IMR-90 (cell line): ENCODE data around the gene VBP1. TPM values are rescaled to one million over a fixed set of nuclear protein-coding genes. Genes with fewer than 3 reads are reported as not detected.

Experiments
- ATAC-seq: fragments of 200-7000 bp; cut with Tn5 transposase; 2 replicates; pipeline ENCODE4 v1.9.1; 2020; ENCODE audit warnings: low read depth, mild to moderate bottlenecking, moderate library complexity
- BruUV-seq: library from RNA; stranded (reverse); fragments of 400-500 nt; replicated peaks from 2 replicates; lab custom pipeline; 2021; lab: Mats Ljungman, UMichigan
- CTCF ChIA-PET: fragments of 300-600 bp; formaldehyde crosslinking; extraction: SDS; loops from one replicate; lab custom pipeline; 2021; ENCODE audit warnings: antibody characterized with exemption; lab: Yijun Ruan, JAX
- POLR2A ChIA-PET: fragments of 300-600 bp; sonication (Branson Sonifier 250); formaldehyde crosslinking; loops from one replicate; lab custom pipeline; 2022; ENCODE audit warnings: antibody characterized with exemption; ENCODE audit not compliant: unreplicated experiment; lab: Charles Lee
- DNase-seq: peaks from one replicate; pipeline ENCODE4 v3.0.0; 2013
- H2AFZ ChIP-seq: replicated peaks from 2 replicates; pipeline ENCODE3; 2013; ENCODE audit warnings: low read length, mild to moderate bottlenecking; ENCODE audit not compliant: poor library complexity
- H2AK5ac ChIP-seq: 2 replicates; pipeline ENCODE4 v1.6.1; 2013; ENCODE audit warnings: low read depth, low read length, inconsistent platforms
- H2AK9ac ChIP-seq: replicated peaks from 2 replicates; pipeline ENCODE3; 2013; ENCODE audit warnings: mild to moderate bottlenecking, low read depth, low read length, moderate library complexity; ENCODE audit not compliant: poor library complexity
- H2BK120ac ChIP-seq: 2 replicates; pipeline ENCODE4 v1.6.1; 2013; ENCODE audit warnings: low read depth, low read length, inconsistent platforms
- H2BK15ac ChIP-seq: 3 replicates; pipeline ENCODE4 v1.6.1; 2013; ENCODE audit warnings: low read depth, low read length, inconsistent platforms
- H2BK20ac ChIP-seq: 2 replicates; pipeline ENCODE4 v1.6.1; 2013; ENCODE audit warnings: low read depth, mild to moderate bottlenecking, inconsistent platforms, low read length, moderate library complexity
- H2BK5ac ChIP-seq: 2 replicates; pipeline ENCODE4 v1.6.1; 2013; ENCODE audit warnings: mild to moderate bottlenecking, low read depth, low read length, inconsistent platforms; ENCODE audit not compliant: poor library complexity, severe bottlenecking
- H3K14ac ChIP-seq: replicated peaks from 2 replicates; pipeline ENCODE4 v1.6.1; 2013; ENCODE audit warnings: low read depth, low read length, inconsistent platforms
- H3K18ac ChIP-seq: 2 replicates; pipeline ENCODE4 v1.6.1; 2013; ENCODE audit warnings: low read depth, low read length, control low read depth
- H3K23ac ChIP-seq: 2 replicates; pipeline ENCODE4 v1.6.1; 2013; ENCODE audit warnings: low read depth, low read length, inconsistent platforms
- H3K27ac ChIP-seq: 2 replicates; pipeline ENCODE4 v1.5.1; 2013; ENCODE audit warnings: mild to moderate bottlenecking, control low read depth, low read length; ENCODE audit not compliant: insufficient read depth
- H3K27me3 ChIP-seq: 2 replicates; pipeline ENCODE4 v1.6.1; 2013; ENCODE audit warnings: low read length; ENCODE audit not compliant: control insufficient read depth, insufficient read depth
- H3K36me3 ChIP-seq: 2 replicates; pipeline ENCODE4 v1.6.1; 2013; ENCODE audit warnings: low read length, mixed read lengths; ENCODE audit not compliant: control insufficient read depth, insufficient read depth
- H3K4ac ChIP-seq: 2 replicates; pipeline ENCODE4 v1.6.1; 2013; ENCODE audit warnings: low read depth, low read length, inconsistent platforms
- H3K4me1 ChIP-seq: 2 replicates; pipeline ENCODE4 v1.6.1; 2013; ENCODE audit warnings: low read length, mixed read lengths; ENCODE audit not compliant: control insufficient read depth, insufficient read depth
- H3K4me2 ChIP-seq: 2 replicates; pipeline ENCODE4 v1.6.1; 2013; ENCODE audit warnings: low read depth, mild to moderate bottlenecking, control low read depth, low read length, moderate library complexity
- H3K4me3 ChIP-seq: 2 replicates; pipeline ENCODE4 v1.5.1; 2013; ENCODE audit warnings: low read depth, mild to moderate bottlenecking, control low read depth, low read length, moderate library complexity; ENCODE audit not compliant: insufficient read depth
- H3K56ac ChIP-seq: 2 replicates; pipeline ENCODE4 v1.6.1; 2013; ENCODE audit warnings: low read length, inconsistent platforms; ENCODE audit not compliant: insufficient read depth; ENCODE audit errors: extremely low read depth
- H3K79me1 ChIP-seq, 2 experiments: 2 replicates each; pipeline ENCODE4 v1.6.1; 2013; ENCODE audit warnings: low read length in 2 of 2, inconsistent platforms in 1 of 2, low read depth in 1 of 2
- H3K9ac ChIP-seq: 2 replicates; pipeline ENCODE4 v1.6.1; 2013; ENCODE audit warnings: low read depth, low read length, control low read depth
- H3K9me1 ChIP-seq: 2 replicates; pipeline ENCODE4 v1.6.1; 2013; ENCODE audit warnings: low read length, inconsistent platforms; ENCODE audit not compliant: insufficient read depth
- H3K9me3 ChIP-seq: 2 replicates; pipeline ENCODE4 v1.6.1; 2013; ENCODE audit warnings: low read length; ENCODE audit not compliant: control insufficient read depth, insufficient read depth
- H4K20me1 ChIP-seq: 2 replicates; pipeline ENCODE4 v1.6.1; 2013; ENCODE audit warnings: low read length, inconsistent platforms; ENCODE audit not compliant: insufficient read depth
- H4K5ac ChIP-seq: 2 replicates; pipeline ENCODE4 v1.6.1; 2013; ENCODE audit warnings: mild to moderate bottlenecking, low read depth, low read length, control low read depth
- H4K8ac ChIP-seq, 2 experiments: 2 replicates each; pipeline ENCODE4 v1.6.1; 2013; ENCODE audit warnings: low read depth in 2 of 2, low read length in 2 of 2, control low read depth in 1 of 2, inconsistent platforms in 1 of 2
- H4K91ac ChIP-seq: 2 replicates; pipeline ENCODE4 v1.6.1; 2013; ENCODE audit warnings: low read depth, low read length, inconsistent platforms; ENCODE audit not compliant: insufficient read depth
- BHLHE40 ChIP-seq: fragments of 150-350 bp; IDR thresholded peaks from 2 replicates; pipeline ENCODE4 v1.6.1; 2016; ENCODE audit warnings: mild to moderate bottlenecking, low read depth, low read length
- CEBPB ChIP-seq: IDR thresholded peaks from 2 replicates; pipeline ENCODE4 v1.6.1; 2012; ENCODE audit warnings: low read depth, low read length, improper control_type of control experiment
- CHD1 ChIP-seq: IDR thresholded peaks from 2 replicates; pipeline ENCODE4 v1.6.1; 2012; ENCODE audit warnings: low read depth, low read length, improper control_type of control experiment
- ELK1 ChIP-seq: fragments of 150-350 bp; IDR thresholded peaks from 2 replicates; pipeline ENCODE4 v1.6.1; 2016; ENCODE audit warnings: low read depth, mild to moderate bottlenecking, low read length, moderate library complexity, borderline replicate concordance
- MAZ ChIP-seq: IDR thresholded peaks from 2 replicates; pipeline ENCODE4 v1.6.1; 2012; ENCODE audit warnings: low read depth, mild to moderate bottlenecking, low read length, improper control_type of control experiment, moderate library complexity, borderline replicate concordance
- MXI1 ChIP-seq: IDR thresholded peaks from 2 replicates; pipeline ENCODE4 v1.6.1; 2012; ENCODE audit warnings: low read depth, mild to moderate bottlenecking, low read length, moderate library complexity, borderline replicate concordance
- WGBS, 2 experiments: methylation state at CpG; one replicate each; pipeline versions ENCODE4 v1.1.5 to v1.1.7; 2013; ENCODE audit warnings: missing lambda C conversion rate in 2 of 2; ENCODE audit not compliant: insufficient read length in 1 of 2; ENCODE audit errors: extremely low coverage in 2 of 2; 5-methylcytosine and 5-hydroxymethylcytosine counted together
- dilution Hi-C: fragments of 300-500 bp; cut with HindIII; formaldehyde crosslinking; loops from one replicate; pipeline ENCODE4 v1.14.3; 2018; ENCODE audit warnings: low sequenced_read_pairs; ENCODE audit not compliant: unreplicated experiment
- in situ Hi-C: fragments of 300-500 bp; cut with MboI; formaldehyde crosslinking; loops from 3 replicates; pipeline ENCODE4 v1.14.3; 2019; ENCODE audit warnings: low sequenced_read_pairs, inconsistent platforms, mixed read lengths
- intact Hi-C: fragments of 100-400 bp; cut with micrococcal nuclease; formaldehyde crosslinking; loops from 2 replicates; pipeline ENCODE4 v1.10.0; 2022
- polyA plus RNA-seq, 3 experiments: library from polyadenylated mRNA; depleted of rRNA; stranded (reverse); fragments of >200 nt; gene quantifications; 2 replicates each; pipeline ENCODE4 v1.2.3, GENCODE V29; 2012; ENCODE audit warnings: low replicate concordance in 1 of 3
- total RNA-seq: library from RNA; depleted of rRNA; stranded (reverse); fragments of >200 nt; gene quantifications from 2 replicates; pipeline ENCODE4 v1.2.3, GENCODE V29; 2012
- TF ChIP-seq, protein P1 (sequence below): fragments of 150-350 bp; IDR thresholded peaks from 2 replicates; pipeline ENCODE4 v1.6.1; 2017; ENCODE audit warnings: mild to moderate bottlenecking, antibody characterized with exemption, low read length, low read depth

VBP1 gene
- total and polyA plus RNA-seq, 2 of the 4 experiments (the other 2 are of a cell fraction), result 30.8 to 42.3 TPM

DNA sequence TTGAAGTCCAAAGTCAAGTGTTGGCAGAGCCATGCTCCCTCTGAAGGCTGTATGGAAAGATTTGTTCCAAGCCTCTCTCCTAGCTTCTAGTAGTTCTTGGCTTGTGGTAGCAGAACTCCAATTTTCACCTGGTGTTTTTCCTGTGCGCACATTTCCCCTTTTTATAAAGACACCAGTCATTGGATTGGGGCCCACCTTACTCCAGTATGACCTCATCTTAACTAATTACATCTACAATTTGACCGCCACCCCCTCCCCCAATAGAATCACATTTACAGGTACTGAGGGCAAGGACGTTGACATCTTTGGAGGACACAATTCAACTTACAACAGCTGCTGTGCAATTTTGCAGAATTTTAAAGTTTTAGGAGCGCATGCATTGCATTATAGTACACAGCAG, 31.2 kb downstream of the VBP1 start:
- H2AK5ac ChIP-seq, result no peak overlapping the region
- no peak overlapping the region for H3K27ac ChIP-seq
- no peak overlapping the region for H4K8ac ChIP-seq
- CTCF ChIA-PET, result no interaction called here
- intact Hi-C loops (no loop called here), in situ Hi-C loops (no loop called here), dilution Hi-C loops (no loop called here)
- H3K56ac ChIP-seq, result no peak overlapping the region
- no peaks in the 10 kb centered on the region for H3K4me1 ChIP-seq
- no peak overlapping the region for H3K23ac ChIP-seq
- no peaks in the 10 kb centered on the region for H3K79me1 ChIP-seq
- H2BK120ac ChIP-seq, result no peak overlapping the region
- H4K5ac ChIP-seq, result no peak overlapping the region
- ATAC-seq, result no peak
- no peak overlapping the region for H4K91ac ChIP-seq
- no peaks in the 10 kb centered on the region for H3K27me3 ChIP-seq
- no peaks in the 10 kb centered on the region for H3K9me3 ChIP-seq
- H2AFZ ChIP-seq, result no peak overlapping the region
- H3K9me1 ChIP-seq, result no peaks in the 10 kb centered on the region
- no peak overlapping the region for H3K4me3 ChIP-seq
- POLR2A ChIA-PET, result no interaction called here
- H3K14ac ChIP-seq, result no peak overlapping the region
- H3K4me2 ChIP-seq, result no peak overlapping the region
- no peak overlapping the region for H3K4ac ChIP-seq
- no peak overlapping the region for H2BK15ac ChIP-seq
- no peak overlapping the region for H2BK5ac ChIP-seq
- no peaks in the 10 kb centered on the region for H3K36me3 ChIP-seq
- no CpG with 5 or more reads among the region's 4 CpGs for WGBS, 2 experiments
- H4K20me1 ChIP-seq, result no peaks in the 10 kb centered on the region
- H3K18ac ChIP-seq, result no peak overlapping the region
- H2AK9ac ChIP-seq, result no peak overlapping the region
- DNase-seq, result no peak
- no TSS peak for BruUV-seq
- TF ChIP-seq MXI1, result no peak
- TF ChIP-seq, protein P1, sequence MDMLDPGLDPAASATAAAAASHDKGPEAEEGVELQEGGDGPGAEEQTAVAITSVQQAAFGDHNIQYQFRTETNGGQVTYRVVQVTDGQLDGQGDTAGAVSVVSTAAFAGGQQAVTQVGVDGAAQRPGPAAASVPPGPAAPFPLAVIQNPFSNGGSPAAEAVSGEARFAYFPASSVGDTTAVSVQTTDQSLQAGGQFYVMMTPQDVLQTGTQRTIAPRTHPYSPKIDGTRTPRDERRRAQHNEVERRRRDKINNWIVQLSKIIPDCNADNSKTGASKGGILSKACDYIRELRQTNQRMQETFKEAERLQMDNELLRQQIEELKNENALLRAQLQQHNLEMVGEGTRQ, result no peak
- no peak for TF ChIP-seq ELK1
- TF ChIP-seq MAZ, result no peak
- no peak for TF ChIP-seq CHD1
- TF ChIP-seq CEBPB, result no peak
- TF ChIP-seq BHLHE40, result no peak
- H3K9ac ChIP-seq, result no peak overlapping the region
- no peak overlapping the region for H2BK20ac ChIP-seq
